GM18498 (cell line): ENCODE measurements around the gene HPSE2.

Experiments used
- ATAC-seq: cut with Tn5 transposase; IDR thresholded peaks from one replicate; pipeline ENCODE4 v1.9.1; 2021; ENCODE audit warnings: mild to moderate bottlenecking, moderate library complexity; ENCODE audit not compliant: unreplicated experiment

HPSE2 gene

GRCh38 chr10:98472196-98472595 lies 763.5 kb downstream of the HPSE2 start:
- no peak for ATAC-seq

DNA sequence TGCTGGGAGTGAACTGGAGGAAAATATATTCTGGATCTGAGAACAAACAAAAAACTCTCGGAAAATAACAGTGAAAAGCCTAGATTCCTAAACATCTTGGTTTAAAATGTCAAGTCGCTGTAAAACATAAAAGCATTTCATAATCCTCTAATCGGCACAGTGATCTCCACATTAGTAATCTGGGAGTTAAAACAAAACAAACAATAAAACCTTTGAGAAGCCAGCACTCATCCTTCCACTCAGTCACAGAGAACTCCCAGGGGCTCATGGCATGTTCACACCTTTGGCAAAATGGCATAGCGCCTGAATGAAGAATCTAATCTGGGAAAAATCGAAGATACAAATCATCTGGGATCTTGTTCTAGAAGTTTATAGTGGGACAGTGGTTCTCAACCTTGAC lies 764.8 kb downstream of the HPSE2 start:
- no peak for ATAC-seq

GRCh38 chr10:98469001-98469931 lies 766.4 kb downstream of the HPSE2 start:
- ATAC-seq = no peak

- peak; percentile 97 for ATAC-seq
Measured at GRCh38 chr10:98467506-98468318, 767.9 kb downstream of the HPSE2 start.

- no peak for ATAC-seq
Measured at GRCh38 chr10:98466861-98467505, 768.7 kb downstream of the HPSE2 start.

DNA sequence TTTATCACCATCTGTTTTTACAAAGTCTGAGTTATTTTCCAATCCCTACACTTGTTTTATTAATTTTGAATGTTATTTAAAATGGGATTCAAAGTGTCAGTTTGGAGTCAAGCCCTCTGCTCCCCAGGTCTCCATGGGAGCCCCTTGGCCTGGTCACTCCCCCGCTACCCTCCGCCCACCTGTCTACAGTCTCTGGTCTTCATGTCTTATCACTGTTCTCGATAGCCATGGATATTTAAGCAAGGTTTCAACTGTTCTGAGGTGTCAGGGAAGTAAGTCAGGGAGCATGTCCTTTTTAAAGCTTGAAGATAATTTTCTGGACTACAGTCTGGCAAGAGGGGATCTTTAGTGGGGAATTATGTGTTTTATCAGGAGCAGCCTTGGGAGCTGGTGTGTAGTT lies 769.8 kb downstream of the HPSE2 start:
- ATAC-seq = no peak

DNA sequence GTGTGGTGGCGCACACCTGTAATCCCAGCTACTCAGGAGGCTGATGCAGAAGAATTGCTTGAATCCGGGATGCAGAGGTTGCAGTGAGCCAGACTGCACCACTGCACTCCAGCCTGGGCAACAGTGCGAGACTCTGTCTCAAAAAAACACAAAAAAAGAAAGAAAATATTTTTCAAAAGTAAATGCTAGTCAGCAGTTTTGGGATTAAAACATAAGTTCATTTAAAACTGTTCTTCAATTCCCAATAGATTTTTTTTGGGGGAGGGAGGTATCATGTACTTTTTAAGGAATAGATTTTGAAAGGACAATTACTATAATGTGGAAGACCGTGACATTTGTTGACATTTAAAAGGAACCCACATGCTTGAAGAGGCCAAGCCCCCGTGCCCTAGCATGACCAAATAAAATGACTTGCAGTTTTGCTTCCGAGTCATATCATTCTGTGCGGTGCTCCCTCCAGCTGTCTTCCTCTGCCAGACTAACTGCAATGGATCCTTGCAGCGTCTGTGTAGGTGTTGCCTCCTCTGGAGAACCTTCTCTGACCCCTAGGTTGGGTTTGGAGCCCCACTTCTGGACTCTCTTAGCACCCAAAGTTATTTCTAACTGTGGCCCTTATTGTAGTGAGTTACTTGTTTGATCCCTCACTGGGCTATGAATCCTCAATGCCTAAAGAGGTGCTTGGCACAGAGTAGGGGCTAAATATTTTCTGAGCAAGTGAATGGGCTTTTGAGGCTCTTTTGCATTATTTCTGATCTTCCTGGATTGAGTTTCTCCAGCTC lies 771.5 kb downstream of the HPSE2 start:
- no peak for ATAC-seq

- ATAC-seq = no peak
Measured at GRCh38 chr10:98463016-98463415, 772.6 kb downstream of the HPSE2 start.

DNA sequence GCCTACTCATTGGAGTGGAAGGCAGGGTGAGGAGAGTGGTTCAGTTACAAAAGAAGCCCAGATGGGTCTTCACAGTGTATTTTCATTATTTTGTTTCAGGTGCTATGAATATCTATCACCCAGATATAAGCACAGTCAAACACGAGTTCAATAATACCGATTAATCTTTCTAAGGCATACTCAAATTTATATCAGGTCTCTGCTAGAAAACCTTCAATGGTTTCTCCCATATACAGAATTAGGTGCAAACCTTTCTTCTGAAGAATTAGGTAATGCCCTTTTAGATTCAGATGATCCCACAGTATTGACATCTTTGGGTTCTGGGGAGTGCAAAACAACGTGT lies 774.2 kb downstream of the HPSE2 start:
- no peak for ATAC-seq

- no peak for ATAC-seq
Measured at GRCh38 chr10:98460837-98461499, 774.7 kb downstream of the HPSE2 start.

GRCh38 chr10:98458809-98459784 lies 776.6 kb downstream of the HPSE2 start:
- ATAC-seq = no peak

- no peak for ATAC-seq
Measured at GRCh38 chr10:98457721-98458120, 777.9 kb downstream of the HPSE2 start.

DNA sequence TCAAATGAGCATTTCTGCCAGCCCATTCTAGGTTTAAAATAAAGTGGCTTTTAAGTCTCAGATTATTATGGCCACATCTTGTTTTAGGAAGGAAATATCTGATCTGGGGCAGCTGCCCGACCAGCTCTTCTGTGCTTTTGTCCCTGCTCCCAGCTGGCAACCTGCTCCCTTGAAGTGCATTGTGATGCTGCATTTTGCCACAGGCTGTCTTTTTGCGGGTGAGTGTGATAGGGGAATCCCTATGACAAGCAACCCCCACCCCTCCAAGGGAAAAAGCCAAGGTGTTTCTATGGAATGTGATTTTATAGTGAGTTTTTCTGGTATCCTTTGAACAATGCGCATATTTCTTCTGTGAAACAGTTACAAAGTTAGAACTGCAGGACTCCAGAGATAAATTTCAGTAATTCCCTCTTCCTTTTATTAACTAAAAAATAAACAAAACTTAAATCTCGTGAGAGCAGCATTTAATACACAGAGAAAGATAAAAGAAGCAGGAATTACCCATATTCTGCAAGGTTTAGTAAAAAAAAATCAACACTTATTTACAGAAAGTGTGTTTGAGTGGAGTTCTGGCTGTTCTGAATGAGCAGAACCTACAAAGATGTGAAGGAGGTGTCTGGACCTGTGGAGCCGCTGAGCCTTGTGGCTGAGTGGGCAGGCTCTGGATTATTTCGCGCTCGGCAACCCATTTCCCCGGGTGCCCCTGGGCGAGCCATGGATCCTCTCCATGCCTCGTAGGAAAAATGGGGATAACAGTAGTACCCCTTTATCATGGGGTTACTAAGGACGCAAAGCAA lies 778.8 kb downstream of the HPSE2 start:
- no peak for ATAC-seq

- ATAC-seq = no peak
Measured at GRCh38 chr10:98456043-98456570, 779.5 kb downstream of the HPSE2 start.

DNA sequence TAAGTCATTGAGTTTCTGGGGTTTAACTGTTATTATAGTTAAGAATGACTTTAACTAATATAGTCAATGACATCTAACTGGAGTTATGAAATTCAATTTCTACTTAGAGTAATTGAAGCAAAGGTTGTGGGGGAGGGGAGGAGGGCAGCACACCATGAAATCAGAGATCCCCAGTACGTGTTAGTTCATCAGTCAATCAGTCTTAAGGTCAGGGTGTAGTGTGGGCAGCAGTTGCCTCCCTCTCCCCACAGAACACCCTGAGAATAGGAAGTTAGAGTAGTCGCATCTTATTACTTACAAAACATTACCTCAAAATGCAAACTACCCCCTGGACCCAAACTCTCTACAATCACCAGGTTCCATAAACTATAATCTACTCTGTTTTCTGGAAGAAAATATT lies 781.9 kb downstream of the HPSE2 start:
- ATAC-seq = no peak

DNA sequence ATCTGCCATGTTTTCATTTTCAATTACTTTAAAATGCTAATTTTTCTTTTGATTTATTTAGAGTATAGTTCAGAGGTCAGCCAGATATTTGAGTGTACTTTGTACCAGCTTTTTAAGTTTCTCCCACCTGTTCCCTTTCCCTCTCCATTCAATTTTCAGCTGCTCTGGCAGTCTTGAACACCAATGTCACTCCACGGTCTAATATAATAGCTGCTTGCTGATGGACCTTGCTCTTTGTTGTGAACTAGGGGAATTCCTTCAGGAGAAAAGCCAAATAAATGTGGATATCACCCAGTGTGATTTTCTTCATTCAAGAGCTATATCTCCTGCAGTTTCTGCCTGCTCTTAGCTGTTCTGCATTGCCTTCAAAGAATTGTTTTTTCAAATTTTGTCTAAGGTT lies 785.0 kb downstream of the HPSE2 start:
- no peak for ATAC-seq

GRCh38 chr10:98449287-98449686 lies 786.4 kb downstream of the HPSE2 start:
- ATAC-seq = no peak

GRCh38 chr10:98446661-98447221 lies 788.9 kb downstream of the HPSE2 start, which contains the start of gene HPS1:
TSS of gene HPS1 (minus strand) at chr10:98446935. CDS start at chr10:98443240, 3,695 bp downstream.
- ATAC-seq = peak; percentile 92
